ENCODE data around the gene MRPS9. TPM values are rescaled to one million over a fixed set of nuclear protein-coding genes. Genes with fewer than 3 reads are reported as not detected.

Gene MRPS9
- total RNA-seq, 1 experiment from 2014 or later: 31.1 TPM

DNA sequence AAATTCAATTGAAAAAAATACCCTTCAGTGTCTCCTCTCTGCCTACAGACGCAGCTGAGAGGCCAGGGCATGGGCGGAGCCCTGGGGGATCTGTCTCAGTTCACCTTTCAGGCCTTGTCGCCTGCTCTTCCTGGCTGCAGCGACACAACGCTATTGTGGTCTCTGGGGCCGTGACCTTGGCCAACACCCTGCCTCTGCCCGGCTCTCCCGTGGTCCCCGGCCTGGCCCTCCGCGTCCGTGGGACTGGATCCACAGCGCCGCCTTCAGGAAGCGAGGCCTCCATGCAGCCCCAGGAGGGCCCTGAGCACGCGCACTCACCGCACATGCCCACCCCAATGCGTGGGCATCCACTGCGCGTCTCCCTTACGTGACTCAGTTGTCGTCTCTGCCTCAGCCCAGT is 81.1 kb downstream of the MRPS9 start:
- DNase-seq (ENCODE audit: low spot score): no peak

DNA sequence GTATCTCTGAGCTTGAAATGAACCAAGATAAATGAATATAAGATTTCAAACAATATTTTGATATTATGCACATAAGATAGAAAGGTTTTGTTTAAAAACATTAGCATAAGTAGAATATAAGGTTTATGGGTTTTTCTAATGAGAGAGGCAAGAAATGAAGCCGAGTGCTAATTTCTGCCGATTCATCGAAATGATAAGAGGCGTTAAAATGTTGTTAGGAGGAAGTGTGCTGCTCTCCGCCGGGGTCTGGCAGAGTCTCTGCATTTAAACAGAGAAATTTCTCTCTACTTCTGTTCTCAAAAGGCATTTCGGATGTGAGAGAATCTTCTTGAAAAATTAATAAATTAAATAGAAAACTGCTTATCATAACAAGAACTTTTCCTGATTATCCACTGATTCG is 83.6 kb downstream of the MRPS9 start:
- DNase-seq (ENCODE audit: low spot score): no peak

DNA sequence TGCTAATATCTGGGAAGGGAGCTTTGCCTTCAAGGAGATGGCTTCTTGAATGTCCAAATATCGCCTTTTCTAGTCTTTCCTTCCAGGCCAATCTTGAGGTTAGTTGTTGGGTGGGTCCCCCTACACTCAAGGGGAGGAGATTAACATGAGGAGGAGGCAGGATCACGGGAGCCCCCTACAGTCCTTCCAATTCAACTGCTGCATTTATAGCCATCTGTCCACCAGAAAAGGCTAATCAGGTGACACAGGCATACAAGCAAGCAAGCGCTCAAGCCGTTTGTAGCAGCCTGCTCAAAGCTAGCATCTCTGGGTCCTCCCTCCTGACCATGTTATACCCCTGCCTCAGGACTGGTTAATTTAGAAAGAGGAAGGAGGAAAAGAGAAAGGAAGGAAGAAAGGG is 87.6 kb downstream of the MRPS9 start:
- DNase-seq (ENCODE audit: low spot score): no peak

DNA sequence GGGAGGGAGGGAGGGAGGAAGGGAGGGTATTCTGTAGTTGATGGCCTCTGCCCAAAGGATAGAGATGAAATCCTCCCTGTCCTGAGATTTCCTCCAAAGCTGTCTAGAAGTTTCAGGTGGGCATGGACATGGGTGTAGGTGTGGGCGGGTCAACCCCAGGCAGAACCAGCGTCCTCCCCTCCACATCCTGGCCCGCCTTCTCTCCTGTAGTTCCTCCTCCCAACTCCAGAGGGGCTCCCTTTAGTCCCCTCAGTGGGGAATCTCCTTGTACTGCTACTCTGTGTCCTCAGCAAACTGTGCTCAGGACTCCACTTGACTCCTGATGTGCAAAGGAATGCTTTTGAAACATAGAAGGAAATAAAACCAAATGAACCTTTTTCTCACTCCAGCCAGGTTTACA is 88.1 kb downstream of the MRPS9 start:
- no peak for DNase-seq (ENCODE audit: low spot score)

DNA sequence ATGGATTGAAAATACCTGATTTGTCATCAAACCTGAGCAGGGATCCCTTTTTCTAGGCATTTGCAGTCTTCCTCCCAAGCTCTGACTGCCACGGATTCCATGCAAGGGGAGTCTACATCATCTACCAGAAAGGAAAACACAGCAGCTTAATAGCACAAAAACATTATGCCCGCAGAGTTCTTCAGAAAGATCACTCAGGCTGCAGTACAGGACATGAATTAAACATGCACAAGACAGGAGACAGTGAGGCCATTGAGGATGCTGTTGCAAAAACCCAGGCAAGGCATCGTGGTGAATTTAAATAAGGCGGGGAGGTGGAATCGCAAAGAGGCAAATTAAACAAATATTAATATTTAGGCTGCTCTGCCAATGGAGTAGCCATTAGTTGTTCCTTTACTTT is 88.5 kb downstream of the MRPS9 start:
- no peak for DNase-seq (ENCODE audit: low spot score)

DNA sequence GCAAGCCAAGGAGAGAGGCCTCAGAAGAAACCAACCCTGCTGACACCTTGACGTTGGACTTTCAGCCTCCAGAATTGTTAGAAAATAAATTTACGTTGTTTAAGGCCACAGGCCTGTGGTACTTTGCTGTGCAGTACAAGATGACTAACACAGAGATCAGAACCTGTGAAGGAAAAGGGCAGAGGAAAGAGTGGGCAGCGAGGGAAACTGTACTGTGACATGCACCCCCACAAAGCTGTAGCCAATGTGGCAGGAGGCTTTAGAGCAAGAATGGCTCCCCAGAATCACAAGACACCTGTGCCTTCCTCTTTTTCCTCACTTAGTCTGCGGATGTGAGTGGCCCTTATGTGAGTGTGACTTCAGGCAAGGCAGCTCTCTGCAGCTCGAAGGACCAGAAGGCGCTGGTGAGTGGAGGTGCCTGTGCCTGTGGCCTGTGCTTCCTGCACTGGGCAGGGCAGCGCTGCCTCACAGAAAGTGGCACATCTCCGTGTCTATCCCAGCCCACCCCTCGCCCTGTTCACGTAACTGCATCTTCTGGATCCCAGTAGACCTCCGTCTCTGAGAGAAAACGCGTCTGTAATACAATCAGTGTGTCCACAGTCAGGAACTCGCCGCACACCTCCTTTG is 89.5 kb downstream of the MRPS9 start:
- no peak for DNase-seq (ENCODE audit: low spot score)

DNA sequence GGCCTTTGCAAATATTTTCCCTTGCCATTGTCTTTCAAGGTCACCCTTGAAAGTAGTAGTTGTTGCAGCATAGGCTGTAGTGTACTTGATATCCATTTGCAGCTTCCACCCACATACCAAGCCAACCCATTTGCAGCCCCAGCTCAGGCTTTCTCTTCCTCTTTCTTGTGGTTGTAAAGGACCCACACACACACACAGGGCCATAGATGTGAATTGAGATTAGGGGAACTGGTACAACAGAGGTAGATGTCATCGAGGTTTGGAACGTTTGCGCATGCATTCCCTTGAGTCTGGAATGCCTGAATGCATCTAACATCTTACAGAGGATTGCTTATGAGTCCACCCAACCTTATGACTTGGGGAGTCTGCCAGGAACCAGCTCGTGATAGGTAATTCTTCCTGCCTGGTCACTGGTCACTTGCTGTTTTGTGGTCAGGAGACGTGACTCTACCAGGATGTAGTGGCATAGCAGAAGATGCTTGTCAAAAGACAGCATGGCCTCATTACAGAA is 91.9 kb downstream of the MRPS9 start:
- no peak for DNase-seq (ENCODE audit: low spot score)

DNA sequence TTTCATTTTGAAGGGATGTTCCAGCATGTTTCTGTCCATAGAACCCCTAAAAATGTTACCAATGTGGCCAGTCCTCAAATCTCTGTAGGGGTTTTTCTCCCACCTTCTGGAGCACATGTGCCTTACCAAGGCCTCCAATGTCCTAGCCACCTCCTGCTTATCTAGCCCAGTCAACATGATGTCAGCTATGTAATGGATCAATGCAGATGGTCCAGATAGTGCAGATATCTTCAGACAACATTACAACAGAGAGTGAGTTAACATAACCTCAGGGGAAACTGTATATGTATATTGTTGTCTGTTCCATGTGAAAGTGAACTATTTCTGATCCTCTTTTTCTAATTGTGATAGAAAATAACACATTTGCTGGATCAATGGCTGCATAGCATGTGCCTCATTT is 92.7 kb downstream of the MRPS9 start:
- DNase-seq (ENCODE audit: low spot score): no peak

DNA sequence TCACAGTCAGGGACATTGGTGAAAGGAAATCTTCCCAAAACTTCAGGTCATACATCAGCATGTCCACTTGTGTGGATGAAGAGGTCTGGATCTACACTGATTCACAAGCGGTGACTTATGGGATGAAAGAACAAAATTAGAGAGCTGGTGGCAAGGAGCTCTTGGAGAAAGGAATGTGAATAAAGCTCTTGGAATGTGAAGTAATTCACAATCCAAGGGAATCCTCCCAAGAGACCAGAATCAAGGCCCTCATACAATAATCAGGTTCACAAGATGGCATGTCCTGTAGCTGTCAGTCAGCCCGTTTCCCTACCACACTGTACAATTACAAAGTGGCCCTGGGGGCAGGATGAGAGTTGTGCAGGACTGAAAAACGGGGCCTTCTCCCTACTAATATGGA is 96.2 kb downstream of the MRPS9 start:
- no peak for DNase-seq (ENCODE audit: low spot score)

DNA sequence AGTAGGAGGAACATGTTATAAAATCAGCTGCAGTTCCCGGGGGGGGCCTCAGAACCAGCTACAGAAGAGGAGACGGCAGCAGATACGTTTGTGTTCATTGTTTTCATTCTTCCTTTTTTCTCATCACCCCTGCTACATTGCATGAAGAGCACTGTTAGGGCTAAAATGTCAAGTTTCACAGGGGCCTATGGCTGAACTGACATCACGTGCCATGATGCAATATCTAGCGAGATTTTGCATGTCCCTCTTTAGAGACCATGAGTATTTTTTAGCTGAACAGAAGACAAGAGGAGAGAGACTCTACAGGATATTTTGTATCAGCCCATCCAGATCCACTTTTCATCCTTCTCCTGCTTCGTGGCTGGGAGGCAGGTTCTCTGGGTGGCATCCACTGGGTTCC is 97.6 kb downstream of the MRPS9 start:
- DNase-seq (ENCODE audit: low spot score): no peak

DNA sequence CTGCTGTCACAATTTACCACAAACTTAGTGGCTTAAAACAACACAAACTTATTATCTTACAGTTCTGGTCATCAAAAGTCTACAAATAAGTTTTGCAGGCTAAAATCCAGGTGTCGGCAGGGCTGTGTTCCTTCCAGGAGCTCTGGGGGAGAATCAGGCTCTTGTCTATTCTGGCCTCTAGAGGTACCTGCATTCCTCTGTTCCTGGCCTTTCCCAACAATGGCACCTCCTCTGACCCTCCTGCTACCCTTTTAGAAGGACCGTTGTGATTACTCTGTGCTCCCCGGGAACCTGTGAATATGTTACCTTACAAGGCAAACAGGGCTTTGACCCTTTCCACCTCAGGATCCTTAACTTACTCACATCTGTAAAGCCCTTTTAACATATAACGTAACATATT is 98.5 kb downstream of the MRPS9 start:
- DNase-seq (ENCODE audit: low spot score): no peak

DNA sequence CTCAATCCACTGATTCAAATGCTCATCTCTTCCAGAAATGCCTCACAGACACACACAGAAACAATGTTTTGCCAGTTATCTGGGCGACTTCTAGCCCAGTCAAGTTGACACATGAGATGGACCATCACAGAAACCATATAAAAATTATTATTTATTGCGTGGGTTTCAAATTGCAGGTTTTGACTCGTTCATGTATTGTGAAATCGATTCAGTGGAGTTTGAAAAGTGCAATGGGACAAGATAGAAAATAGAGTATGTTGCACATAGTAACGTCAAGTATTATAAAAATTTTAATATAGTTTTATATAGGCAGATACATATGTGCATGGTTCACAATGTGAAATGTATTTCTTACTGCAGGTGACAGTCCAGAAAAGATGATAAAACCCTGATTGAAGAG is 100.8 kb downstream of the MRPS9 start:
- no peak for DNase-seq (ENCODE audit: low spot score)

DNA sequence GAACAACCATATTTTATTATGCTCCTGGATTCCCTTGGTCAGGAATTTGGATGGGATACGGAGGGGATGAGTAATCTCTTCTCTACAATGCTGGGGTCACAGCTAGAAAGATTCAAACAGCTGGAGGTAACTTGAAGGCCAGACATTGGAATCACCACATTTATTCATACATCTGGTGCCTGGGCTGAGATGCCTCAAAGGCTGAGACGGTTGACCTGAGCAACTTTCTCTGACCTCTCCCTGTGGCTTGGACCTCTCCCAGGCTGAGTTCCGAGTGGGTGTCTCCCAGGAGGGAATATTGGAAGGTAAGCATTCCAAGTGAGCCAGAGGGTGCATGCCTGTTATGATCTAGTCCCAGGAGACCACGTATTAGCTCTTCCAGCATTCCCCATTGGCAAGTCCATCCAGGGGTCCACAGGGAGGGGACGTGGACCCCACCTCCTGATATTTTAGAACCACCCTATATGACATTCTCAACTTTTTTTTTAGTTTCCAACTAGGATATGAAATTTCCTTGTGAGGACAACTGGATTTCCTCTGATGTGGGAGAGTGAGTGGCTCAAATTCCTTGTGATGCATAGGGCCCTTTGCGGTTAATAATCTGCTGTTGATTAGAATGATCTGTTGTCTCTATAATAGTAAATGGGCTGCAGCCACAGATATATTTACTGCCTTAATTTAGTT is 101.8 kb downstream of the MRPS9 start:
- DNase-seq (ENCODE audit: low spot score): no peak

DNA sequence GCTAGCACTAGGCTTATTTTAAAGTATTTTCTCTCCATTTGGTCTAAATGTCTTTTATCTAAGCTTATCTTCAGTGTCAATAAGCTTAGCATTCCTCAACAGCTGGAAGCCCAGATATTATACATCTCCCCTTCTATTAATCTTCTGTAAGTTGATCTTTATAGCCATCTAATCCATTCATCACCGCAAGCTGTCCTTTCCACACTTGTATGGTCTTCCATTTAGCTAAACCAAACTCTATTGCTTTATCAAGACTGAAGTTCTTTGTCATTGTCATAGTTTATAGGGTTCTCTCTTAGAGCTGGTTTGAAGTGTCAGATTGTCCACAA is 102.3 kb downstream of the MRPS9 start:
- no peak for DNase-seq (ENCODE audit: low spot score)

DNA sequence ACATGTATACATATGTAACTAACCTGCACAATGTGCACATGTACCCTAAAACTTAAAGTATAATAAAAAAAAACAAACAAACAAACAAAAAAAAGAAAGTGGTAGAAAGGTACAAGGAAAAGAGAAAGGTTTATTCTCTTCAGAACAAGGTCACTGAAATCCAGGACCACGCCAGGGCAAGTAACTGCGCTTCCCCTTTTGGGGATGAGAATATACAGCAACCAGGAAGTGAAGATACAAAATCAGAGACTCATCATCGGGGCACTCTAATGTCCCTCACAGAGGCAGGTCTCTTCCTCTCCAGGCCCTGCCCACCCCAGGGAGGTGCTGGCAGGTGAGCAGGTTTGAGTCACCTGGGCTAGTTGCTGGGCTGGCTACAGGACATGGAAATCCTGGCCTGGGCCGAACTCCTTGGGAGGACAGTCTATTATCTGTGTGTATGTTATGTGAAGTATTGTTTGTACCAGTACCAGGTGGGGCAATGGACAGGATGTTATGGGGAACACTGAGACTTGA is 103.3 kb downstream of the MRPS9 start:
- DNase-seq (ENCODE audit: low spot score): no peak

DNA sequence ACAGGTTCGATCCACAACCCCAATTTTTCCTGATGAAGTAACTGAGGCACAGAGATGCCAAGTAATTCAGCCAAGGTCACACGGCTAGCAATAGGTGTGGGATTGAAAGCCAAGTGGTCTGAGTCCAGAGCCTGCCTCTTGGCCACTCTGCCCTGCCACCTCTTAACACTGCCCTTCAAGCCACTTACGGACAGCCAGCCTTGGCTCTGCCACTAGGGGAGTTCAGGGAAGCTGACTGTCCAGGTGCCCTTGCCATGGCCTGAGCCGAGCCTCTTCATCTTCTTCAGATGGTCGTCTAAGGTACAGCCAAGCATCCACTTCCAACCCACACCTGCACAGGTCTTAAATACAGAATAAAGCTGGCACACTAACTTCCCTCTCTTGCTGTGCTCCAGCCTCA is 104.4 kb downstream of the MRPS9 start:
- DNase-seq (ENCODE audit: low spot score): no peak

DNA sequence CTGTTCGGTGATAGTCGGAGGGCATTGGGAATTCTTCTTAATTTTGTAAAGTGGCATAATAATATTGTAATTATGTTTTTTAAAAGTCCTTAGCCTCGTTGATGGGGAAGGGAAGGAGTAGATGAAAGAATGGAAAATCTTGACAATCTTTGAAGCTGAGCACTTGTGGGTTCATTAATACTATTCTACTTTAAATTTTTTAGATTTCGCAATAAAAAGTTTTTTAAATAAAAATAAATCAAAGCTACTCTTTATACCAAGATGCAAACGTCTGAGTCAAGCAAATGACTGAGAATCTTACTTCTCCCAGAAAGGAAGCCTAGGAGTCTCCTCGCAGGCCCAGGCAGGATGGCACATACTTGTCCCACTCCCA is 105.2 kb downstream of the MRPS9 start:
- no peak for DNase-seq (ENCODE audit: low spot score)

DNA sequence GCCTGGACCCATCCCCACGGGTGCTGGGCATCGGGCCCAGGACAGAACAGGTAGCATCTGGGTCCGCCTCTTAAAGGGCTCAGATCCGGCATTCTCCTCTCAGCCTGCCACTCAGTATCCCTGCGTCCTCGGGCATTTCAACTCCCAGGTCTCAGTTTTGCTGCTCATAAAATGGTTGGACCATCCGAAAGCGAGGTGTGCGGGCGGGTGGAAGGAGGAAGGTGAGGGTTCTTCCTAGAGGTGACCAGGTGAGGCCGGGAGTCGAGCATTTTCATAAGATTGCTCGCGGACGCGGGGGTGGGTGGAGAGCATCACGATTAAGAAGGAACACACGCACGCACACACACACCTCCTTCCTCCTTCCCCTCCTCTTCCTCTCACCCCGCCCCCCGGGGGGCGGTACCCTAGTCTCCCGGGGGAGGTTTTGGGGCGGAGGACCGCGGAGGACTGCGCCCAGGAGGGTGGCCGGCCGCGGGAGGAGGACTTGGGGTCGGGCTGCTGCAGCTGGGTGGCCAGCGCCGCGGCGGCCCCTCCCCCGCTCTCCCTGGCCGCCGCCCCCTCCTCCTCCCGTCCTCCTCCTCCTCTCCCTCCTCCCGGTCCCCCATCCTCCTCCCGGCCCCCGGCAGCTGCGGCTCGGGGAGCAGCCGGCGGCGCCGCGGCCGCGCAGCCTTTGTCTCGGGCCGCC is 105.7 kb downstream of the MRPS9 start:
- no peak for DNase-seq (ENCODE audit: low spot score)

DNA sequence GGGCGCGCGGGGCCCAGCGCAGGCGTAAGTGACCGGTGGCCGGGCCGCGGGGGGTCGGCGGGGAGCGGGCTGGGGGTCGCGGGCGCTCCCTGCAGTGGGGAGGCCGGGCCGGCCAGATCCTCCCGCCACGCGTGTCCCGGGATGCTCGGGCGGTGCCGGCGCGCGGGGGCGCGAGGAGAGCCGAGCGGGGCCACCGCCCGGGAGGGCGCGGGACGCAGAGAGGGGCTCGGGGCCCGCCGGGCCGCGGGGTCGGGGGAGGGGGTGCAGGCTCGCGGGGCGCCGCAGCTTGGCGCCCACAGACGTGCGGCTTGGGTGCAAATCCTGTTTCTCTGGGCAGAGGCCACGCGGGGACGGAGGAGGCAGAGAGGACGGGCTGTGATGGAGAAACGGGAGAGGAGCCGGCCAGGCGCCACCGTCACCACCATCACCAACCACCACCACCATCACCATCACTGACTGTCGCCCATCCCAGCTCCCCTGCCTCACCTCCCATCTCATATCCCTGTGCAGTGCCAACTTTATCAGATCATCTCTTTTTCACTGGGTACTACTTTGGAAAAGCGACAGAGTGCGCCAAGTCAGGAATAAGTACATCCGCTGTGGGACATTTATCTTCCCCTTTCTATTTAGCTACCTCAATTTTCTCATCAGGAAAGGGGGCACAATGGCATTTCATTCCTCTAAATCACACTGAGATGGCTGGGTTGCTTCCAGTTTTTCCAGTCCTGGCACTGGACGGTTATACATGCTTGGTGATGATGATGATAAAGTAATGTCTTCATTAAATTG is 106.5 kb downstream of the MRPS9 start:
- no peak for DNase-seq (ENCODE audit: low spot score)

DNA sequence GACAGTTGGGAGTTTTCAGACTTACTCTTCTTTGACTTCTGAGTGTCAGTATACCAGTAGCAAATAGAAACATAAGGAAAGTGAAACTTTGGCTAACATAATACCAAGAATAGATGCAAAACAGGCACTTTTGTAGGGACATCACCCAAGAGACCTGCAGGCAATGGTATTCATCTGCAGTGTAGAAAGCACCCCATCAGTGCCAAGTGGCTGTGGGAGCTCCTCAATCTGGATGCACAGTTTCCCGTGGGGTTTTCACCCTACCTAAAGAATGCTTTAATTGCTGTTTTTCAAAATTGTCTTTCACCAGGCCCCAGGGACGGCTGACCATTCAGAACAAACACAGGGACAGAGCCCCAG is 107.1 kb downstream of the MRPS9 start:
- DNase-seq (ENCODE audit: low spot score): no peak

DNA sequence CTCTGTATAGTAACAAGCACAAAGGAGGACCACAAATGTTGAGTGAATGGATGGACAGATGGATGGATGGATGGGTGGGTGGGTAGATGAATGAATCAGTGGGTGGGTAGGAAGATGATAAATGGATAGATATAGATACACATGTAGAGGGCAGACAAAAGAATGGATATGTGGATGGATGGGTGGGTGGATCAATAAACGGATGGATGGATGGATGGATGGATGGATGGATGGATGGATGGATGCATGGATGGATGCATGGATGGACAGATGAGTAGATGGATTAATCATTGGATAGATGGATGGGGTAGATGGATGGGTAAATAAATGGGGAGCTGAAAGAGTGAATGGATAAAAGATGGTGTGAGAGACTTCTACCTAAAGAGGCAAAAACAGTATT is 111.4 kb downstream of the MRPS9 start:
- DNase-seq (ENCODE audit: low spot score): no peak

All from H4 (cell line).